Gastroesophageal sphincter (tissue), 3 donors: ENCODE results near the gene DIP2C.

Experiments
- CTCF ChIP-seq, 4 experiments: fragments of 200-600 bp in 2 of 4; fragments of 450-650 bp in 2 of 4; sonication (generic) in 1 of 4; IDR thresholded peaks; one replicate each; pipeline ENCODE4 v1.5.1; 2017 to 2019; ENCODE audit warnings: antibody characterized with exemption in 4 of 4, mild to moderate bottlenecking in 2 of 4, moderate library complexity in 2 of 4
- EP300 ChIP-seq: sonication (generic); formaldehyde crosslinking; IDR thresholded peaks from one replicate; pipeline ENCODE4 v1.6.1; 2017; ENCODE audit warnings: antibody characterized with exemption, mild to moderate bottlenecking
- POLR2A ChIP-seq, 2 donors: fragments of 450-650 bp; IDR thresholded peaks; one replicate each; pipeline ENCODE4 v1.6.1; 2017; ENCODE audit warnings: antibody characterized with exemption in 2 of 2, mild to moderate bottlenecking in 2 of 2, moderate library complexity in 1 of 2
- POLR2AphosphoS5 ChIP-seq: sonication (generic); formaldehyde crosslinking; IDR thresholded peaks from one replicate; pipeline ENCODE4 v1.6.1; 2017; ENCODE audit warnings: antibody characterized with exemption

- TF ChIP-seq EP300 (no peak), POLR2AphosphoS5 (no peak), CTCF (IDR thresholded peaks at IDR 0.05) (no peak), POLR2A (IDR thresholded peaks at IDR 0.05) (no peak)
Measured at GRCh38 chr10:673492-673891, 16.0 kb downstream of the DIP2C start.
